Thyroid gland (tissue), 4 donors: ENCODE results near the gene OR51V1.

ENCODE experiments used
- CTCF ChIP-seq, 6 experiments: fragments of 200-600 bp in 3 of 6; fragments of 450-650 bp in 3 of 6; sonication (generic) in 3 of 6; IDR thresholded peaks; one replicate each; pipeline ENCODE4 v1.5.1; 2016 to 2019; ENCODE audit warnings: antibody characterized with exemption in 6 of 6, mild to moderate bottlenecking in 2 of 6, inconsistent platforms in 1 of 6, moderate library complexity in 1 of 6
- POLR2A ChIP-seq, 2 donors: fragments of 450-650 bp; IDR thresholded peaks; one replicate each; pipeline ENCODE4 v1.6.1; 2017; ENCODE audit warnings: antibody characterized with exemption in 2 of 2, mild to moderate bottlenecking in 2 of 2, moderate library complexity in 1 of 2

GRCh38 chr11:5198285-5198684 is 2.2 kb downstream of the OR51V1 start:
- no peak for TF ChIP-seq CTCF (IDR thresholded peaks at IDR 0.05)
- no peak for TF ChIP-seq POLR2A (IDR thresholded peaks at IDR 0.05)
